Tibial nerve (tissue), 4 donors: ENCODE measurements around the gene EPC2. TPM values are rescaled to one million over a fixed set of nuclear protein-coding genes. Genes with fewer than 3 reads are reported as not detected.

Experiments used
- DNase-seq, 2 donors: peaks; one replicate each; pipeline ENCODE4 v3.0.0-alpha.2; 2019; ENCODE audit warnings: low spot score in 2 of 2
- H3K27ac ChIP-seq, 4 donors: fragments of 200-600 bp; sonication (generic) in 3 of 4; one replicate each; pipeline ENCODE4 v1.5.1; 2017 to 2019; ENCODE audit warnings: mild to moderate bottlenecking in 1 of 4
- H3K27me3 ChIP-seq, 2 donors: fragments of 200-600 bp; sonication (generic) in 1 of 2; one replicate each; pipeline versions ENCODE4 v1.5.1 to v1.6.0; 2017 to 2019
- H3K36me3 ChIP-seq, 3 donors: fragments of 200-600 bp; sonication (generic); one replicate each; pipeline ENCODE4 v1.5.1; 2018 to 2019
- H3K4me1 ChIP-seq, 4 donors: fragments of 200-600 bp; sonication (generic) in 3 of 4; one replicate each; pipeline ENCODE4 v1.5.1; 2017 to 2019
- H3K4me3 ChIP-seq, 4 donors: fragments of 200-600 bp; sonication (generic) in 3 of 4; one replicate each; pipeline ENCODE4 v1.5.1; 2017 to 2019; ENCODE audit warnings: mild to moderate bottlenecking in 1 of 4, moderate library complexity in 1 of 4
- H3K9me3 ChIP-seq, 4 donors: fragments of 200-600 bp; sonication (generic) in 3 of 4; one replicate each; pipeline ENCODE4 v1.5.1; 2017 to 2019
- EP300 ChIP-seq, 2 donors: sonication (generic); formaldehyde crosslinking; IDR thresholded peaks; one replicate each; pipeline ENCODE4 v1.6.1; 2017; ENCODE audit warnings: antibody characterized with exemption in 2 of 2, mild to moderate bottlenecking in 1 of 2
- POLR2A ChIP-seq, 2 donors: fragments of 450-650 bp; IDR thresholded peaks; one replicate each; pipeline ENCODE4 v1.6.1; 2017; ENCODE audit warnings: antibody characterized with exemption in 2 of 2, mild to moderate bottlenecking in 2 of 2, moderate library complexity in 2 of 2
- WGBS, 2 donors: methylation state at CpG; one replicate each; pipeline ENCODE4 v1.1.5; 2018; 5-methylcytosine and 5-hydroxymethylcytosine counted together
- small RNA-seq: library from RNA; depleted of rRNA; stranded (forward); fragments of <200 nt; gene quantifications from one replicate; pipeline ENCODE3, GENCODE V24; 2016
- total RNA-seq, 4 donors: library from RNA; depleted of rRNA; stranded (reverse); fragments of >200 nt; gene quantifications; one replicate each; pipeline ENCODE4 v1.1.0, GENCODE V29; 2016
- TF ChIP-seq, protein P1 (sequence below), 5 experiments: fragments of 200-600 bp in 3 of 5; fragments of 450-650 bp in 2 of 5; sonication (generic) in 3 of 5; IDR thresholded peaks; one replicate each; pipeline ENCODE4 v1.5.1; 2016 to 2019; ENCODE audit warnings: antibody characterized with exemption in 5 of 5, mild to moderate bottlenecking in 3 of 5, moderate library complexity in 2 of 5

EPC2 gene
- total RNA-seq, 4 donors from 2014 or later, result 23.4 to 26.5 (median 25.3) TPM

GRCh38 chr2:148824190-148824589, 179.6 kb downstream of the EPC2 start:
- TF ChIP-seq POLR2A (IDR thresholded peaks at IDR 0.05), result no peak
- TF ChIP-seq, protein P1, sequence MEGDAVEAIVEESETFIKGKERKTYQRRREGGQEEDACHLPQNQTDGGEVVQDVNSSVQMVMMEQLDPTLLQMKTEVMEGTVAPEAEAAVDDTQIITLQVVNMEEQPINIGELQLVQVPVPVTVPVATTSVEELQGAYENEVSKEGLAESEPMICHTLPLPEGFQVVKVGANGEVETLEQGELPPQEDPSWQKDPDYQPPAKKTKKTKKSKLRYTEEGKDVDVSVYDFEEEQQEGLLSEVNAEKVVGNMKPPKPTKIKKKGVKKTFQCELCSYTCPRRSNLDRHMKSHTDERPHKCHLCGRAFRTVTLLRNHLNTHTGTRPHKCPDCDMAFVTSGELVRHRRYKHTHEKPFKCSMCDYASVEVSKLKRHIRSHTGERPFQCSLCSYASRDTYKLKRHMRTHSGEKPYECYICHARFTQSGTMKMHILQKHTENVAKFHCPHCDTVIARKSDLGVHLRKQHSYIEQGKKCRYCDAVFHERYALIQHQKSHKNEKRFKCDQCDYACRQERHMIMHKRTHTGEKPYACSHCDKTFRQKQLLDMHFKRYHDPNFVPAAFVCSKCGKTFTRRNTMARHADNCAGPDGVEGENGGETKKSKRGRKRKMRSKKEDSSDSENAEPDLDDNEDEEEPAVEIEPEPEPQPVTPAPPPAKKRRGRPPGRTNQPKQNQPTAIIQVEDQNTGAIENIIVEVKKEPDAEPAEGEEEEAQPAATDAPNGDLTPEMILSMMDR (IDR thresholded peaks at IDR 0.05), result no peak
- 89 to 96% methylated on average over 1 of the region's 1 CpG for WGBS, 2 donors
- Histone ChIP-seq H3K27ac (no peak overlapping the region), H3K9me3 (no peaks in the 10 kb centered on the region), H3K4me1 (no peaks in the 10 kb centered on the region), H3K27me3 (no peaks in the 10 kb centered on the region), H3K4me3 (no peak overlapping the region), H3K36me3 (no peaks in the 10 kb centered on the region)
- no peak for DNase-seq

GRCh38 chr2:148826791-148827190, 182.2 kb downstream of the EPC2 start:
- no peak overlapping the region for H3K27ac ChIP-seq
- TF ChIP-seq, protein P1 (IDR thresholded peaks at IDR 0.05), result no peak
- TF ChIP-seq EP300 (IDR thresholded peaks at IDR 0.05) (no peak), POLR2A (IDR thresholded peaks at IDR 0.05) (no peak)
- H3K36me3 ChIP-seq, result no peaks in the 10 kb centered on the region
- H3K27me3 ChIP-seq, result no peaks in the 10 kb centered on the region
- H3K4me3 ChIP-seq, result no peak overlapping the region
- H3K9me3 ChIP-seq, result no peaks in the 10 kb centered on the region
- H3K4me1 ChIP-seq, result no peaks in the 10 kb centered on the region
- no peak for DNase-seq

DNA sequence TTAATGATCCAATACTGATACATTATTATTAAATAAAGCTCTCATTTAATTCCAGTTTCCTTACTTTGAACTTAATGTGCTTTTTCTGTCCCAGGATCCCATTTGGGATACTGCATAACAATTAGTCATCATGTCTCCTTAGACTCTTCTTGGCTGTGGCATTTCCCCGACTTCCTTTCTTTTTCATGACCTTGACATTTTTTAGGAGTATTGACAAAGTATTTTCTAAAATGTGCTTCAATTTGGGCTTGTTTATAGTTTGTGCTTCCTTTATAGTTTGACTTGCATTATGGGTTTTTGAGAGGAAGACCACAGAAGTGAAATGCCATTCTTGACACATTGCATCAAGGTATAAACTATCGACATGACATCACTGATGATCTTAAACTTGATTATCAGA, 184.4 kb downstream of the EPC2 start:
- DNase-seq, result no peak
- H3K4me3 ChIP-seq, result no peak overlapping the region
- no peaks in the 10 kb centered on the region for H3K36me3 ChIP-seq
- TF ChIP-seq EP300 (IDR thresholded peaks at IDR 0.05) (no peak), POLR2A (IDR thresholded peaks at IDR 0.05) (no peak)
- TF ChIP-seq, protein P1 (IDR thresholded peaks at IDR 0.05), result no peak
- no peaks in the 10 kb centered on the region for H3K9me3 ChIP-seq
- WGBS, 2 donors, result 76 to 87% methylated on average over 2 of the region's 2 CpGs
- no peaks in the 10 kb centered on the region for H3K27me3 ChIP-seq
- no peak overlapping the region for H3K27ac ChIP-seq
- no peaks in the 10 kb centered on the region for H3K4me1 ChIP-seq

- no peaks in the 10 kb centered on the region for H3K9me3 ChIP-seq
- no peaks in the 10 kb centered on the region for H3K27me3 ChIP-seq
- no peaks in the 10 kb centered on the region for H3K36me3 ChIP-seq
- 80 to 93% methylated on average over 3 of the region's 3 CpGs for WGBS, 2 donors
- H3K4me1 ChIP-seq, result no peaks in the 10 kb centered on the region
- DNase-seq, result no peak
- TF ChIP-seq, protein P1 (IDR thresholded peaks at IDR 0.05), result no peak
- TF ChIP-seq EP300 (IDR thresholded peaks at IDR 0.05) (no peak), POLR2A (IDR thresholded peaks at IDR 0.05) (no peak)
- no peak overlapping the region for H3K4me3 ChIP-seq
- no peak overlapping the region for H3K27ac ChIP-seq
These were observed 185.1 kb downstream of the EPC2 start for GRCh38 chr2:148829618-148830017.

GRCh38 chr2:148832637-148833036, 188.1 kb downstream of the EPC2 start:
- H3K4me3 ChIP-seq, result no peak overlapping the region
- no peaks in the 10 kb centered on the region for H3K36me3 ChIP-seq
- TF ChIP-seq POLR2A (IDR thresholded peaks at IDR 0.05) (no peak), EP300 (IDR thresholded peaks at IDR 0.05) (no peak)
- TF ChIP-seq, protein P1 (IDR thresholded peaks at IDR 0.05), result no peak
- H3K27me3 ChIP-seq, result no peaks in the 10 kb centered on the region
- H3K4me1 ChIP-seq, result no peaks in the 10 kb centered on the region
- no peaks in the 10 kb centered on the region for H3K9me3 ChIP-seq
- 93 to 95% methylated on average over 7 of the region's 7 CpGs for WGBS, 2 donors
- no peak for DNase-seq
- no peak overlapping the region for H3K27ac ChIP-seq

Small RNA genes within 50 kb of the gene (small RNA-seq; reads per million reads assigned to genes)
- not detected for gene RNU2-9P
- not detected for gene RPS29P8

Other genes with a start within 250 kb of the EPC2 start
- gene KIF5C, start 230.5 kb downstream of the EPC2 start, total RNA-seq, result 10 to 100 TPM; 10.8 to 47.9 (median 23.6) TPM